OCI-M2 (cell line): ENCODE data around the gene CXorf49.
"Not testable (repeated sequence)": the region's sequence is repeated elsewhere in the genome, so short reads cannot be mapped to it uniquely, and the experiment has no call there.

Experiments used
- DNase-seq: peaks from one replicate; lab custom pipeline; 2025; ENCODE audit not compliant: unreplicated experiment; lab: John Stamatoyannopoulos, UW

Gene CXorf49

GRCh38 chrX:71675636-71676035, 42.4 kb downstream of the CXorf49 start:
- DNase-seq: not testable (repeated sequence)

GRCh38 chrX:71671938-71672337, 46.1 kb downstream of the CXorf49 start:
- DNase-seq: no peak

- DNase-seq: no peak
Measured at GRCh38 chrX:71671043-71671780, 46.9 kb downstream of the CXorf49 start.

- DNase-seq: not testable (repeated sequence)
Measured at GRCh38 chrX:71669947-71670346, 48.1 kb downstream of the CXorf49 start.

- no peak for DNase-seq
Measured at GRCh38 chrX:71669492-71669891, 48.6 kb downstream of the CXorf49 start.

GRCh38 chrX:71668248-71668595, 49.9 kb downstream of the CXorf49 start:
- no peak for DNase-seq

GRCh38 chrX:71667328-71668247, 50.5 kb downstream of the CXorf49 start, which contains the start of gene LOC101059915:
LOC101059915 (plus strand) TSS chrX:71667546.
- no peak for DNase-seq

- no peak for DNase-seq
Measured at GRCh38 chrX:71666240-71667223, 51.6 kb downstream of the CXorf49 start.

GRCh38 chrX:71665747-71666146, 52.3 kb downstream of the CXorf49 start:
- no peak for DNase-seq

GRCh38 chrX:71664889-71665491, 53.1 kb downstream of the CXorf49 start:
- no peak for DNase-seq
